SK-N-SH (cell line): Measurements from ENCODE around the gene EEF1A2. TPM values are rescaled to one million over a fixed set of nuclear protein-coding genes. Genes with fewer than 3 reads are reported as not detected.

Source experiments
- CTCF ChIA-PET: fragments of 300-600, 350-600 bp; formaldehyde crosslinking; extraction: SDS; loops from one replicate; lab custom pipeline; 2021; lab: Yijun Ruan, JAX
- POLR2A ChIA-PET: fragments of 350-600 bp; sonication (Branson Sonifier 250); formaldehyde crosslinking; extraction: SDS; loops from one replicate; lab custom pipeline; 2020; ENCODE audit warnings: antibody characterized with exemption, inconsistent platforms; lab: Yijun Ruan, JAX
- DNase-seq: peaks from one replicate; pipeline ENCODE4 v3.0.0; 2012
- H2AFZ ChIP-seq: fragments of 200-600 bp; sonication (generic); 2 replicates; pipeline ENCODE4 v1.8.1; 2016; ENCODE audit warnings: antibody characterized with exemption, mild to moderate bottlenecking, low read depth
- H3F3A ChIP-seq: fragments of 200-600 bp; sonication (generic); replicated peaks from 2 replicates; pipeline ENCODE3; 2016; ENCODE audit warnings: antibody characterized with exemption, mild to moderate bottlenecking; ENCODE audit not compliant: insufficient read depth
- H3K27ac ChIP-seq, 2 experiments: fragments of 200-500 bp in 1 of 2; fragments of 200-600 bp in 1 of 2; sonication (Bioruptor generic) in 1 of 2; sonication (generic), shearing (Covaris generic) in 1 of 2; 2 replicates each; pipeline versions ENCODE4 v1.5.1 to v1.6.1; 2014 to 2016; ENCODE audit warnings: low read depth in 2 of 2, inconsistent platforms in 1 of 2, low read length in 1 of 2, mild to moderate bottlenecking in 1 of 2, mixed read lengths in 1 of 2
- H3K27me3 ChIP-seq: fragments of 200-600 bp; sonication (generic), shearing (Covaris generic); 2 replicates; pipeline ENCODE4 v1.6.1; 2016; ENCODE audit warnings: mixed run types; ENCODE audit not compliant: insufficient read depth
- H3K36me3 ChIP-seq, 2 experiments: fragments of 200-500 bp in 1 of 2; fragments of 200-600 bp in 1 of 2; sonication (Bioruptor generic) in 1 of 2; sonication (generic) in 1 of 2; replicated peaks in 1 of 2; 2 replicates each; pipeline versions ENCODE3 to v1.5.1; 2014 to 2016; ENCODE audit warnings: low read length in 1 of 2, mild to moderate bottlenecking in 1 of 2; ENCODE audit not compliant: insufficient read depth in 2 of 2, control insufficient read depth in 1 of 2
- H3K4me1 ChIP-seq, 2 experiments: fragments of 200-500 bp in 1 of 2; fragments of 200-600 bp in 1 of 2; sonication (Bioruptor generic) in 1 of 2; sonication (generic), shearing (Covaris generic) in 1 of 2; 2 replicates each; pipeline versions ENCODE4 v1.5.1 to v1.6.1; 2014 to 2016; ENCODE audit warnings: low read depth in 1 of 2, low read length in 1 of 2, mixed run types in 1 of 2; ENCODE audit not compliant: insufficient read depth in 2 of 2, control insufficient read depth in 1 of 2
- H3K4me2 ChIP-seq: fragments of 200-600 bp; sonication (generic), shearing (Covaris generic); 2 replicates; pipeline ENCODE4 v1.6.1; 2017; ENCODE audit warnings: mixed run types
- H3K4me3 ChIP-seq, 2 experiments: fragments of 200-500 bp in 1 of 2; fragments of 200-600 bp in 1 of 2; sonication (Bioruptor generic) in 1 of 2; sonication (generic), shearing (Covaris generic) in 1 of 2; 2 replicates each; pipeline versions ENCODE4 v1.5.1 to v1.8.1; 2014 to 2016; ENCODE audit warnings: low read depth in 2 of 2, inconsistent platforms in 1 of 2, low read length in 1 of 2, mild to moderate bottlenecking in 1 of 2, mixed read lengths in 1 of 2, moderate library complexity in 1 of 2
- H3K79me2 ChIP-seq: fragments of 200-600 bp; sonication (generic); 2 replicates; pipeline ENCODE4 v1.8.1; 2017; ENCODE audit warnings: mild to moderate bottlenecking; ENCODE audit not compliant: insufficient read depth
- H3K9ac ChIP-seq: fragments of 200-600 bp; sonication (generic); 2 replicates; pipeline ENCODE4 v1.6.1; 2017; ENCODE audit warnings: mixed run types
- H3K9me2 ChIP-seq: fragments of 200-600 bp; sonication (generic); 2 replicates; pipeline ENCODE4 v1.6.1; 2017; ENCODE audit warnings: mixed run types
- H3K9me3 ChIP-seq: fragments of 200-600 bp; sonication (generic); 2 replicates; pipeline ENCODE4 v1.6.1; 2017; ENCODE audit warnings: mixed run types, mild to moderate bottlenecking, moderate library complexity
- H4K20me1 ChIP-seq: fragments of 200-600 bp; sonication (generic); 2 replicates; pipeline ENCODE4 v1.6.1; 2017; ENCODE audit warnings: mild to moderate bottlenecking, mixed run types; ENCODE audit not compliant: insufficient read depth
- EP300 ChIP-seq, 2 experiments: IDR thresholded peaks; 2 replicates each; pipeline versions ENCODE4 v1.4.0 to v1.6.1; 2012; ENCODE audit warnings: borderline replicate concordance in 1 of 2, low read depth in 1 of 2, low read length in 1 of 2
- RAD21 ChIP-seq: IDR thresholded peaks from 2 replicates; pipeline ENCODE4 v1.6.1; 2012; ENCODE audit warnings: mild to moderate bottlenecking, low read length
- RCOR1 ChIP-seq: fragments of 150-350 bp; IDR thresholded peaks from 2 replicates; pipeline ENCODE4 v1.6.1; 2017; ENCODE audit warnings: antibody characterized with exemption, low read length
- REST ChIP-seq: IDR thresholded peaks from 2 replicates; pipeline ENCODE4 v1.6.1; 2012; ENCODE audit warnings: mild to moderate bottlenecking, low read depth, low read length, moderate library complexity
- SIN3A ChIP-seq: IDR thresholded peaks from 2 replicates; pipeline ENCODE4 v1.6.1; 2012; ENCODE audit warnings: low read depth, mild to moderate bottlenecking, low read length, moderate library complexity, borderline replicate concordance
- SMC3 ChIP-seq: IDR thresholded peaks from 2 replicates; pipeline ENCODE4 v1.6.1; 2012; ENCODE audit warnings: low read depth, low read length, improper control_type of control experiment
- TAF1 ChIP-seq: IDR thresholded peaks from 2 replicates; pipeline ENCODE4 v1.6.1; 2012; ENCODE audit warnings: low read depth, mild to moderate bottlenecking, low read length, moderate library complexity, borderline replicate concordance
- WGBS: methylation state at CpG from one replicate; pipeline ENCODE4 v1.1.6; 2017; ENCODE audit warnings: low lambda C conversion rate; 5-methylcytosine and 5-hydroxymethylcytosine counted together
- polyA plus RNA-seq, 3 experiments: library from polyadenylated mRNA; depleted of rRNA; stranded (reverse); fragments of >200 nt; gene quantifications; 2 replicates each; pipeline ENCODE4 v1.2.3, GENCODE V29; 2012

EEF1A2 gene
- polyA plus RNA-seq, 1 of the 3 experiments (the other 2 are of a cell fraction), result 16.5 TPM

- Histone ChIP-seq H3K4me3 (no peak overlapping the region), H3K4me1 (peaks cover 0 to 30% of the 10 kb centered on the region in 2 experiments; a peak in 1 of 4 replicates), H3F3A (no peaks in the 10 kb centered on the region), H3K27me3 (no peaks in the 10 kb centered on the region), H3K4me2 (no peak overlapping the region), H3K27ac (peak overlapping the region in 1 of 2 experiments; percentile 76; a peak in 2 of 4 replicates), H3K79me2 (no peaks in the 10 kb centered on the region), H4K20me1 (no peaks in the 10 kb centered on the region), H3K9ac (no peak overlapping the region), H3K36me3 (no peaks in the 10 kb centered on the region), H2AFZ (0 out of 2 replicates have a peak overlapping the region, but pooled peaks have one; percentile 3), H3K9me3 (no peaks in the 10 kb centered on the region), H3K9me2 (no peaks in the 10 kb centered on the region)
- WGBS, result 65% methylated on average over 13 of the region's 35 CpGs
- ChIA-PET CTCF (interaction anchor here (0.7 to 6.3 kb wide), 16 partner anchors 15 to 499 kb away, joined by 3 to 82 read pairs (median 4); partner anchors contain the start of genes C20orf204 and PPDPF), POLR2A (interaction anchor here (0.6 to 1.4 kb wide), 10 partner anchors 12 to 502 kb away, joined by 3 to 16 read pairs (median 3); partner anchors contain the start of genes HELZ2, PPDPF, RTEL1 and STMN3)
- peak in 1 of 2 experiments; percentile 41; a peak in 1 of 4 replicates for TF ChIP-seq EP300 (IDR thresholded peaks at IDR 0.05; ENCODE audit: borderline replicate concordance in 1 of 2, low read depth in 1 of 2, low read length in 1 of 2)
- TF ChIP-seq SIN3A, result no peak
- TF ChIP-seq RCOR1, result peak; percentile 35; the same call in 1 of the 2 replicates
- 0 out of 2 replicates have a peak, but pooled peaks have one; percentile 9 for TF ChIP-seq RAD21
- no peak for TF ChIP-seq SMC3
- DNase-seq, result peak; percentile 92
Measured at GRCh38 chr20:63536241-63536977, 37.5 kb upstream of the EEF1A2 start.

GRCh38 chr20:63534831-63535651 lies 36.2 kb upstream of the EEF1A2 start:
- peaks cover 0 to 21% of the 10 kb centered on the region in 2 experiments; a peak in 1 of 4 replicates for H3K4me1 ChIP-seq
- H3K9me3 ChIP-seq, result no peaks in the 10 kb centered on the region
- no peaks in the 10 kb centered on the region for H3K27me3 ChIP-seq
- WGBS, result 91% methylated on average over 26 of the region's 49 CpGs
- no peaks in the 10 kb centered on the region for H3K79me2 ChIP-seq
- DNase-seq, result no peak
- H3K4me2 ChIP-seq, result no peak overlapping the region
- no peak overlapping the region for H3K27ac ChIP-seq
- H3K9ac ChIP-seq, result no peak overlapping the region
- ChIA-PET CTCF (interaction anchor here (1.1 to 6.3 kb wide), 4 partner anchors 13 to 439 kb away, joined by 3 to 82 read pairs (median 25); partner anchors contain the start of genes PPDPF and SRMS), POLR2A (interaction anchor here (0.6 to 1.7 kb wide), 4 partner anchors 12 to 437 kb away, joined by 3 to 5 read pairs (median 4); partner anchors contain the start of gene PPDPF)
- H3F3A ChIP-seq, result no peaks in the 10 kb centered on the region
- H3K9me2 ChIP-seq, result no peaks in the 10 kb centered on the region
- TF ChIP-seq REST, result no peak
- no peak for TF ChIP-seq SMC3
- TF ChIP-seq TAF1, result no peak
- no peaks in the 10 kb centered on the region for H4K20me1 ChIP-seq
- H3K36me3 ChIP-seq, result no peaks in the 10 kb centered on the region
- H3K4me3 ChIP-seq, result no peak overlapping the region
- no peak overlapping the region for H2AFZ ChIP-seq
